DOHH2 (cell line): ENCODE data around the gene HID1.
"Not testable (repeated sequence)": the region's sequence is repeated elsewhere in the genome, so short reads cannot be mapped to it uniquely, and the experiment has no call there.

Experiments used
- H3F3A ChIP-seq: fragments of 200-600 bp; sonication (generic), shearing (Covaris generic); 2 replicates; pipeline ENCODE4 v1.6.0; 2016; ENCODE audit warnings: antibody characterized with exemption, mild to moderate bottlenecking; ENCODE audit not compliant: control insufficient read depth, insufficient read depth
- H3K27ac ChIP-seq: fragments of 200-600 bp; sonication (generic); 2 replicates; pipeline ENCODE4 v1.5.1; 2014; ENCODE audit warnings: low read depth, mild to moderate bottlenecking, low read length, moderate library complexity
- H3K27me3 ChIP-seq: fragments of 200-600 bp; sonication (generic); 2 replicates; pipeline ENCODE4 v1.6.1; 2014; ENCODE audit warnings: mild to moderate bottlenecking, low read length, mixed read lengths; ENCODE audit not compliant: control insufficient read depth
- H3K36me3 ChIP-seq: fragments of 200-600 bp; sonication (generic); 2 replicates; pipeline ENCODE4 v1.6.1; 2014; ENCODE audit warnings: mild to moderate bottlenecking, low read length, moderate library complexity, mixed read lengths; ENCODE audit not compliant: control insufficient read depth
- H3K4me1 ChIP-seq: fragments of 200-600 bp; sonication (generic); 2 replicates; pipeline ENCODE4 v1.6.1; 2014; ENCODE audit warnings: mild to moderate bottlenecking, low read length, mixed read lengths; ENCODE audit not compliant: control insufficient read depth
- H3K4me2 ChIP-seq: fragments of 200-600 bp; sonication (generic); 2 replicates; pipeline ENCODE4 v1.6.0; 2014; ENCODE audit warnings: mild to moderate bottlenecking, low read length, moderate library complexity
- H3K4me3 ChIP-seq: fragments of 200-600 bp; sonication (generic); 2 replicates; pipeline ENCODE4 v1.5.1; 2014; ENCODE audit warnings: mild to moderate bottlenecking, low read length, mixed read lengths
- H3K79me2 ChIP-seq: fragments of 200-600 bp; sonication (generic); 2 replicates; pipeline ENCODE4 v1.6.1; 2014; ENCODE audit warnings: mild to moderate bottlenecking, low read length, mixed read lengths; ENCODE audit not compliant: control insufficient read depth
- H3K9me2 ChIP-seq: fragments of 200-600 bp; sonication (generic); replicated peaks from 2 replicates; pipeline ENCODE4 v1.6.1; 2014; ENCODE audit warnings: mild to moderate bottlenecking, low read length, mixed read lengths; ENCODE audit not compliant: control insufficient read depth
- H3K9me3 ChIP-seq: fragments of 200-600 bp; sonication (generic); 2 replicates; pipeline ENCODE4 v1.6.1; 2014; ENCODE audit warnings: antibody characterized with exemption, low read length, mixed read lengths; ENCODE audit not compliant: control insufficient read depth, insufficient read depth
- H4K20me1 ChIP-seq: fragments of 200-600 bp; sonication (generic); 2 replicates; pipeline ENCODE4 v1.6.0; 2014; ENCODE audit warnings: low read depth, mild to moderate bottlenecking, antibody characterized with exemption, low read length, moderate library complexity; ENCODE audit not compliant: control insufficient read depth, insufficient read depth
- CTCF ChIP-seq: fragments of 200-600 bp; sonication (generic); IDR thresholded peaks from one replicate; pipeline ENCODE4 v1.5.1; 2014; ENCODE audit warnings: antibody characterized with exemption, mild to moderate bottlenecking, low read depth, low read length; ENCODE audit not compliant: poor library complexity, severe bottlenecking
- EZH2phosphoT487 ChIP-seq: fragments of 200-600 bp; sonication (generic); IDR thresholded peaks from 2 replicates; pipeline ENCODE4 v1.6.1; 2017; ENCODE audit warnings: borderline replicate concordance, mild to moderate bottlenecking, antibody characterized with exemption, low read length, moderate library complexity, mixed read lengths

Gene HID1

GRCh38 chr17:74971069-74971841, 1.3 kb downstream of the HID1 start:
- H3K27me3 ChIP-seq: peaks cover 33% of the 10 kb centered on the region
- no peak overlapping the region for H3K4me2 ChIP-seq
- TF ChIP-seq EZH2phosphoT487: no peak
- H3K27ac ChIP-seq: no peak overlapping the region
- H3K9me2 ChIP-seq: no peaks in the 10 kb centered on the region
- H3K4me1 ChIP-seq: peaks cover 6% of the 10 kb centered on the region
- no peaks in the 10 kb centered on the region for H3F3A ChIP-seq
- H3K36me3 ChIP-seq: no peaks in the 10 kb centered on the region
- H3K79me2 ChIP-seq: no peaks in the 10 kb centered on the region
- no peaks in the 10 kb centered on the region for H3K9me3 ChIP-seq
- no peak overlapping the region for H3K4me3 ChIP-seq
- no peaks in the 10 kb centered on the region for H4K20me1 ChIP-seq

GRCh38 chr17:74970395-74970794, 2.2 kb downstream of the HID1 start:
- H3K9me3 ChIP-seq: no peaks in the 10 kb centered on the region
- TF ChIP-seq EZH2phosphoT487 (no peak), CTCF (no peak)
- H3K36me3 ChIP-seq: no peaks in the 10 kb centered on the region
- H4K20me1 ChIP-seq: no peaks in the 10 kb centered on the region
- H3K4me3 ChIP-seq: no peak overlapping the region
- no peaks in the 10 kb centered on the region for H3K79me2 ChIP-seq
- H3K27me3 ChIP-seq: peaks cover 33% of the 10 kb centered on the region
- no peak overlapping the region for H3K4me2 ChIP-seq
- H3F3A ChIP-seq: no peaks in the 10 kb centered on the region
- no peak overlapping the region for H3K27ac ChIP-seq
- H3K9me2 ChIP-seq: no peaks in the 10 kb centered on the region
- H3K4me1 ChIP-seq: peaks cover 6% of the 10 kb centered on the region

GRCh38 chr17:74969501-74969900, 3.1 kb downstream of the HID1 start:
- not testable (repeated sequence) for H3K79me2 ChIP-seq, H3K9me3 ChIP-seq, H3K4me3 ChIP-seq, H3K27ac ChIP-seq, H3K9me2 ChIP-seq, H3K36me3 ChIP-seq, H3K4me1 ChIP-seq, H4K20me1 ChIP-seq, H3F3A ChIP-seq, H3K4me2 ChIP-seq
- H3K27me3 ChIP-seq: peaks cover 29% of the 10 kb centered on the region

GRCh38 chr17:74968361-74968780, 4.2 kb downstream of the HID1 start:
- Histone ChIP-seq H3K9me2 (no peaks in the 10 kb centered on the region), H3K36me3 (no peaks in the 10 kb centered on the region), H3K4me2 (no peak overlapping the region), H3K27ac (no peak overlapping the region), H3K4me1 (peaks cover 6% of the 10 kb centered on the region), H3K9me3 (no peaks in the 10 kb centered on the region), H3K79me2 (no peaks in the 10 kb centered on the region), H3K4me3 (no peak overlapping the region), H4K20me1 (no peaks in the 10 kb centered on the region), H3K27me3 (peaks cover 26% of the 10 kb centered on the region), H3F3A (no peaks in the 10 kb centered on the region)
- TF ChIP-seq EZH2phosphoT487: no peak
- no peak for TF ChIP-seq CTCF
